8988T (cell line): ENCODE results near the gene MYH11.
"Not testable (repeated sequence)": the region's sequence is repeated elsewhere in the genome, so short reads cannot be mapped to it uniquely, and the experiment has no call there.

ENCODE experiments used
- DNase-seq: peaks from one replicate; pipeline ENCODE4 v3.0.0; 2011

MYH11 gene

DNA sequence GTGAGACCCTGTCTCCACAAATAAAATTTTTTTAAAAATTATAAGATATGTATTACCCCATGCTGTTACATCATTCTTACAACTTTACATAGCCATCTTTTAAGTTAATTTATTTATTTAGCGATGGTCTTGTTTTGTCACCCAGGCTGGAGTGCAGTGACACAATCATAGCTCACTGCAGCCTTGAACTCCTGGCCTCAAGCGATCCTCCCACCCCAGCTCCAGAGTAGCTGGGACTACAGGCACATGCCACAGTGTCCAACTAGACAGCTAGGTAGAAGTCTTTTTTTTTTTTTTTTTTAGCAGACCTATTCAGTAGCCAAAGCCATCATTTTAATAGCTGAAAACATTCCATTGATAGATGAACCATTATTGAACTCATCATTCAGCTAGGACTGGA is 114.1 kb downstream of the MYH11 start:
- no peak for DNase-seq

GRCh38 chr16:15741207-15741871 is 115.5 kb downstream of the MYH11 start:
- no peak for DNase-seq

GRCh38 chr16:15739950-15740349 is 116.9 kb downstream of the MYH11 start:
- no peak for DNase-seq

DNA sequence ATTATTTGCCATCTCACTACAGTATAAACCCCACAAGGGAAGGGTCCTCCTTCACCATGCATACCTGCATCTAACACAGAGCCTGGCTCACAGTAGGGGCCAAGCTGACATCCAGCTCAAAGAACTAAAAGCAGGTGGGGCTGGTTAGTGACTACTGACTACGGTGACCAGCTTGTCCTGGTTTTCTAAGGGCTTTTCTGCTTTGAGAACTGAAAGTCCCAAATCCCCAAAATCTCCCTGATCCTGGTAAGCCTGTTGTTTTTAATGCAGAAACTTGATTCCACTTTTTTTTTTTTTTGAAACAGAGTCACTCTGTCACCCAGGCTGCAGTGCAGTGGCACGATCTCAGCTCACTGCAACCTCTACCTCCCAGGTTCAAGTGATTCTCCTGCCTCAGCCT is 117.4 kb downstream of the MYH11 start:
- DNase-seq = no peak

DNA sequence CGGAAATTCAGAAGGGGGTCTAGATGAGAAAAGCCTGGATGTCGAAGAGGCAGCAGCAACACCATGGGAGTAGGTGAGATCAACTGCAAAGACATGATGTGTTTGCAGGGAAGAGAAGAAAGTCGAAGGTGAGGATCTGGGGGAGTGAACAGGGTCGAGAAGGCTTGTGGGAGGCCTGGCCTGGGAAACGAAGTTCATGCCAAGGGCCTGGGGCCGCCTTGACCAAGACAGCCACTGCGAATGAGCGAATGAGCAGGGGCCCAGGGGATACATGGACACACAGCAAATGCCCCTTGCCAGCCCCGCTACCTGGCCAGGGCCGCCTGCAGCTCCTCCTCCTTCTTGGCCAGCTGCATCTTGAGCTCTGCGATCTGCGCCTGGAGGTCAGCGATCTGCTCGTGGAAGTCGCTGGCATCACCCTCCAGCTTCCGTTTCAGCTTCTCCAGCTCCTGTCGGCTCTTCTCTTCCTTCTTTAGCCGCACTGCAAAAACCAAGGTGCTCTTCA is 119.6 kb downstream of the MYH11 start:
- no peak for DNase-seq

- no peak for DNase-seq
Measured at GRCh38 chr16:15736529-15736928, 120.3 kb downstream of the MYH11 start.

GRCh38 chr16:15735610-15736009 is 121.2 kb downstream of the MYH11 start:
- DNase-seq = no peak

GRCh38 chr16:15732416-15732815 is 124.4 kb downstream of the MYH11 start:
- DNase-seq = no peak

DNA sequence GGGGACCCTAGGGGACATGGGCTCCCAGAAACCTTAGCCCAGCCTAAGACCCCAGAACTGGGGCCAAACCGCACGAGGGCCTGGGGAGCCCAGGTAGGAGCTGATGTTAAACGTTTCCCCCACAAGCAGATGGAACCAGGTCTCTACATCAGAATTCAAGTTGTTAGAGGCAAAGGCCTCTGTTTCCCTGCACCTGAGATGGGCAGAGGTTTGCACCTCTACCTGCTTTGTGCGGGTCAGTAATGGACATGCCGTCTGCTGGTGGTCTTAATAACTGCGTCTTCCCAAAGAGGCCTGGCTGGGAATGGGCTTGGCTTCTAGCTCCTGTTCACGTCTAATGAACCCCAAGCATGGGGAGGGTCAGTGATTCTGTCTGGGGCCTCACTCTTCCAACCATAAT is 127.7 kb downstream of the MYH11 start:
- DNase-seq = no peak

- not testable (repeated sequence) for DNase-seq
Measured at GRCh38 chr16:15727697-15728096, 129.1 kb downstream of the MYH11 start.

DNA sequence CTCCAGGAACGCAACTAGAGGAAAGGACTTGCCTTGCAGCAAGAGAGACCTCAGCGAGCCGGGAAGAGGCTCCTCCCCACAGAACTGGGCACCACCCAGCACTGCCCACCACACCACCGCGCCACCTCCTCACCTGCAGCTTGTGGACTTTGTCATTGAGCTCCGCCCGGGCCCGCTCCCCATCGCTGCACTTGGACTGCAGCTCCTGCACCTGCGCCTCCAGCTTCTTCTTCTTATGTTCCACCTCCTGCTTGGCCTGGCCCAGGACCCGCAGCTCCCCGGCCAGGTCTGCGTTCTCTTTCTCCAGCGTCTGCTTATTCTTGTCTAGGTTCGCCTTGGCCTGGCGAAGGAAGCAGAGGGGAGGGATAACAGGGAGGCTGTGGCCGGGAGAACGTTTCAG is 130.1 kb downstream of the MYH11 start:
- DNase-seq = no peak

DNA sequence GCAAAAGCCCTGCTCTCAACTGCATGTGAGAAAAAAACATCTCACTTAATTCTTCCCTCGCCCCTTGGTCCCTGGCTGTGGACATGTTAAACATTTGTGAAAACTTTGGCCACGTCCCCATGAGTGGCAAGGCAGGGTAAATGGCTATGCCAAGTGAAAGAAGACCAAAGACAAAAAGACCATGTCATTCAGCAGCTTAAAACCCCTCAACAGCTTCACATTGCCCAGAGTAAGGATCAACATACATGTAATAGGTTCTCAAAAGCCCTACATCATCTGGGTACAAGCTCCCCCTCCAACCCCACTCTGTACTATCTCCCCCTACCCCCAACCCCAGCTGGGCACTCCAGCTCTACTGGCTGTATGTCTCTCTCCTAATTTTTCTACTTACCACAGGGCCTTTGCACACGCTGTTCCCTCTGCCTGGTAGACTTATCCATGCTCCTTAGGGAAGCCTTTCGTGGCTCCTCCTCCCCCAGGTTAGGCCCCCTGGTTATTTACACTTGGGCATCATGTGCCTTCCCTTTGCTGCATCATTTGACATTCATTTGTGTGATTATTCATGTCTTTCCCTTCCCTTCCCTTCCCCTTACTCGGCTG is 131.1 kb downstream of the MYH11 start:
- no peak for DNase-seq

DNA sequence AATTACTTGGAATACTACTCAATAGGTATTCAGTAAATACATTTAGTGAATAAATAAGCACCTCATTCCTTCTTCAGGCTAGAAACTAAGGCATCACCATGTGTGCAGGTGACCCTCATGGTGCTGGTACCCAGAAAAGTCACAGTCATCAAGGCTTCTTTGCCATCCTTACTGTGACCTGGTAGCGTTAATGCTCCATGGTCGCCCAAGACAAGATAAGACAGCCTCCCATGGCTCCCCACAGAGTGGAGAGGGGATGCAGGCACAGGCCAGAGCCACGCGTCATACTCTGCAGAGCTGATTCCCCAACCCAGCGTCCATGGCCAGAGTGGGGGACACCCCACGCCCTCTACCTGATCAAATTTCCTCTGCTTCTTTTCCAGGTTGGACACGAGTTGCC is 133.0 kb downstream of the MYH11 start:
- DNase-seq = no peak

- DNase-seq = no peak
Measured at GRCh38 chr16:15721018-15721417, 135.8 kb downstream of the MYH11 start.

- no peak for DNase-seq
Measured at GRCh38 chr16:15716694-15717447, 140.0 kb downstream of the MYH11 start.

DNA sequence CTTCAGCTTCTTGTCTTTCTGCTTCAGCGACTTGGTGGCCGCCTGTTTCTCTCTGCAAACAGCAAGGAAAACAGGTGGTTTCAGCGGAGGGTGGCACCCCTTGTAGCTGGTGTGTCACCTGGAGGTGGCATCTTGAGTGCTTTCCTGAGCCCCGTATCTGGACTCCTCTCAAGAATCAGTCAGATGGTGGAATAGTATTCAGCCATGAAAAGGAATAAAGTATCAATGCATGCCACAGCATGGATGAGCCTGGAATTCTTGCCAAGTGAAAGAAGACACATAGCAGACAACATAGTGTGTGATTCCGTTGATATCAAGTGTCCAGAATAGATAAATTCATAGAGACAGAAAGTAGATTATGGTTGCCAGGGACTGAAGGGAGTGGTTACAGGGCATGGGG is 141.6 kb downstream of the MYH11 start:
- DNase-seq = no peak

DNA sequence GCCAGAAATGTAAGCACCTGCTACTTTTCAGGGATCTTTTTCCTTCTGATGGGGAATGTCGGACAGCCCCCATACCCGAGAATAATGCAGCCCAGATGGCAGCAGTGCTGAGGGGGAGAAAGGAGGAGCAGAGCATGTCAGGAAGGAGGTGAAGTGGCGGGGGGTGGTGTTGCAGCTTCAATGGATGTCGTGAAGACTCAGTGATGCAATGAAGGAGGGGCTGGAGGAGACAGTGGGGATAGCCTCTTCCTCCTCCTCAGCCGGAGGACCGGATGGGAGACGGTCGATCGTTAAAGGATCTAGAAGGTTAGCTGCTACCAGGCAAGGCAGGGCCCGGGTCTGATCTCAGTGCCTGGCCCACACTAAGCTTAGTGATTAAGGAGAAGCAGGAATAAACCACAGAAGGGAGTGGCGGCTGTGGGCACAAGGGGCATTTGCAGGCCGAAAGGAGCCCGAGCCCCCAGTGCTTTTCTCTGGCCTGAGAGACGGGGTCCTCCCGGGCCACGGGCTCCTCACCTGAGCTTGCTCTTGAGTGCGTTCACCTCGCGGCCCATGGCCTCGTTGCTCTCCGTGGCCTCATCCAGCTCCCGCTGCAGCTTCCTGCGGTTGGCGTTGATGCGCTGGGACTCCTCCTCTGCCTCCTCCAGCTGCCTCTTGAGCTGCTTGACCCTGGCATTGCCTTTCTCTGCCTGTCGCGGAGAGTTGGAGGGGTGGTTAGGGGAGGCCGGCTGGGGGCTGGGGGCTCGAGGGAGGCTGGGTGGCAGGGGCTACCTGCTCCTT is 142.2 kb downstream of the MYH11 start:
- DNase-seq = no peak

DNA sequence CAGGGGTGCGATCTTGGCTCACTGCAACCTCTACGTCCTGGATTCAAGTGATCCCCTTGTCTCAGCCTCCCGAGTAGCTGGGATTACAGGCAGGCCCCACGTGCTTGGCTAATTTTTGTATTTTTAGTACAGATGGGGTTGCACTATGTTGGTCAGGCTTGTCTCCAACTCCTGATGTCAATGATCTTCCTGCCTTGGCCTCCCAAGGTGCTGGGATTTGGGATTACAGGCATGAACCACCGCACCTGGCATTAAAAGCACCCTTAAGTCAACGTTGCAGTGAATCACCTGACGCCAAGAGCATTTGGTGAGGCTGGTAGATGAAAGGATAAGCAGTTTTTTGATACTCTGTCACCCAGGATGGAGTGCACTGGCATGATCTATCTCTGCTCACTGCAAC is 147.8 kb downstream of the MYH11 start:
- DNase-seq = no peak

DNA sequence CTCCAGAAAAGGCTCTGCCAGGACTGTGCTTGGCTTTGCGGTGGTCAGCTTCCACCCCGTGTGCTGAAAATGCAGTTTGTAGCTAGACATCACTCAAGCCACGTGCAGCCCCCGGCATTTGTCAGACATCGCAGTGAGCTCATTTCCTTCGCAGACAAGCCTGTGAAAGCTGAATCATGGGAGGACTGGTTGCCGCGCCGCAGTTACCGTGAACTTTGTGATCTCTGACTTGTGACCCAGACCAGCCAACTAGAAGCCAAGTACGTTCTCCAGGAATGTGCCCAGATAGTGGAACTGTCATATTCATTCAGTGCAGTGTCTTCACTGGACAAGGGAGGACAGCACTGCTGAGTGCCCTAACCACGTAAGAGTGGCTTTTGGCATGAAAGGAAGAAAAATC is 148.7 kb downstream of the MYH11 start:
- DNase-seq = no peak

- no peak for DNase-seq
Measured at GRCh38 chr16:15707332-15707731, 149.5 kb downstream of the MYH11 start.

- DNase-seq = no peak
Measured at GRCh38 chr16:15705064-15705565, 151.7 kb downstream of the MYH11 start.

DNA sequence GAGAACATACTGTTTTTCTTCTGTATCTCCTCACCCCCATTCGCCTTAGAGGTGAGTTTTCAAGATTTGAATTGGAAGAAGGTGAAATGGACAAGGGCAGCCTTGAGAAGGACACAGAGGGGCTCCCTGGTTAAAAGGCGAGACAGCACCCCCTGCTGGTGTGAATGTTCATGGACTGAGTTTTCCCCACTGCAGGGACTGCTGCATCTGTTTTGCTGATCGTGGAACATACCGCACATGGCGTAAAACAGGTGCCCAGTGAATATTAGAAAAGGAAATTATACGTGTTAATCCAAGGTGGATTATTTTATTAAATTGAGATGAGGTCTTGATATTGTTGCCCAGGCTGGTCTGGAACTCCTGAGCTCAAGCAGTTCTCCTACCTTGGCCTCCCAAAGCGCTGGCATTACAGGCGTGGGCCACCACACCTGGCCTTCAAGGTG is 152.3 kb downstream of the MYH11 start:
- DNase-seq = peak; percentile 64
